NCI-H226 (cell line): ENCODE data around the gene GABRR1.
"Not testable (repeated sequence)": the region's sequence is repeated elsewhere in the genome, so short reads cannot be mapped to it uniquely, and the experiment has no call there.

Experiments
- DNase-seq: peaks from one replicate; pipeline ENCODE4 v3.0.0-alpha.2; 2015

GABRR1 gene

DNA sequence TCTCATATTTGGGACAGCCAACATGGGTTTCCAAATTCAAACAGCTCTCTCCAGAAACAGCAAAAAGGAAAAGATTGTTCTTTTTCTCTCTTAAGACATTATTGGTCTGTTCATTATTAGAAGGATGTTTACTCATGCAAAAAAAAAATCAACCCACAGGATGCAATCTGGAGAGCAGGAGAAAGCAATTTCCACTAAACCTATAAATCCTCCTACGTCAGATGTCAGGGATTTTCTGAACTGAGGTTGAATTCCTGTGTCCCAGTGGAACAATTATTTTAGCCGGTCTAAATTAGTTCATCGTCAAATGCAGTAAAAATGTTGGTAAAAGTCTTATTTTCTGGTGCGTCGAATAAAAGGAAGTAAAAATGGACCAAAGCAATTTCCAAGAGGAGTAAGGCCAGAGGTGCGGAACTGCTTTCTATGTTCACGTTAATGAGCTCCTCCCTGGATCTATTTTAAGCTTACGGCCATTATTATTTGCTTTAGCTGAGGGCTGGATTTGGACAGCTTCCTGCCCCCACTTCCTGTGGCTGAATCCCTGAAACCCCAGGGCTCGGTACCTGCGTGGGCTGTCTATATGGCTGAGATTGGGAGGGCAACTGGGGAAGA is at the start of gene GABRR1:
GABRR1 (minus strand) TSS at position 60 of the 612 bp plus-strand sequence; CDS start at position 24, 36 bp downstream.
- DNase-seq = no peak

DNA sequence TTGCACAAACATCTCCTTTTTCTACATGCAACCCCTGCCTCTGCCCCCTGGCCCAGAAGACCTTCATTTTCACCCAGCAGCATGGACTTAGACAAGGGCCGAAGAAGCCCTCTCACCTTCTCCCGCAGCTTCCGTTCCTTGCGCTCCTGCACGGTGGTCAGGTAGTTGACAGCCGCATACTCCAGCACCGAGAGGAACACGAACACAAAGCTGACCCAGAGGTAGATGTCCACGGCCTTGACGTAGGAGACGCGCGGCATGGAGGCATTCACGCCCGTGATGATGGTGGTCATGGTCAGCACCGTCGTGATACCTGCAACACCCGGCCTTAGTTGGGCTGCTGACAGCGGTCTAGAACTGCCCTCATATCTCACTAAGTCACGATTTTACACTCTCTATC is 47.1 kb upstream of the GABRR1 start:
- DNase-seq = no peak

DNA sequence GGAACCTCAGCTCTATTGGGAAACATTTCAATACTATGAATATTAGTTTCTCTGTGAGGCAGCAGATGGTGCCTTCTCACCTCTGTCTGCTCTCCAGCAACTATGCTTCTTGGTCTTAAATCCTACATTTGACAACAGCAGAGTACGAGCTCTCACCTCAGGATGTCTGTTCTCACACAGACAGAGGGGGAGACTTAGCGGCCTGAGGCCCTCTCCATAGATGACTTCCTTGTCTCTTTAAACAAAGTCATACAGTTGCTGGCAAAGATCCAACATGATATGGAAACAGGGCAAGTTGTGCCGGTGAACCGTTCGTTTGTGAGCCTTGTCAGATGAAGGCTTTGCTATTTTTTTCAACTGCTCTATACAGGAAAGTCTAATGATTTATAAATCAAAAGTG is 43.7 kb upstream of the GABRR1 start:
- no peak for DNase-seq

DNA sequence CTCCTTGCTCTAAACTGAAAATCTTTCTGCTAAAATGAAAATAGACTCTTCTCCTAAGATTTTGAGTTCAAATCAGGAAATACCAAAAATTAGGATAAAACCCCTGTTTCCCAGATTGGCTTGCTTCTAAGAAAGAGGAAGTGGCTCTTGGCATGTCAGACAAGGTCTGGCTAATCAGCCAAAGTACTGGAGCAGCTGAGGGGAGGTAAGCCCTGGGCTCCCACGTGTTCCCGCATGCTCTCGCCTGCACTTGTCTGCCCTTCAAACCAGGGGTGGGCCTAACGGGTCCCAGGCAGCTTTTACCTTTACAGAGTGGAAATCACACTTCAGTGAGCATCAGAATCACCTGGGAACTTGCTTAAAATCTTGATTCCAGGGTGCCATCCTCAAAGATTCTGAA is 43.2 kb upstream of the GABRR1 start:
- DNase-seq = peak; percentile 23

DNA sequence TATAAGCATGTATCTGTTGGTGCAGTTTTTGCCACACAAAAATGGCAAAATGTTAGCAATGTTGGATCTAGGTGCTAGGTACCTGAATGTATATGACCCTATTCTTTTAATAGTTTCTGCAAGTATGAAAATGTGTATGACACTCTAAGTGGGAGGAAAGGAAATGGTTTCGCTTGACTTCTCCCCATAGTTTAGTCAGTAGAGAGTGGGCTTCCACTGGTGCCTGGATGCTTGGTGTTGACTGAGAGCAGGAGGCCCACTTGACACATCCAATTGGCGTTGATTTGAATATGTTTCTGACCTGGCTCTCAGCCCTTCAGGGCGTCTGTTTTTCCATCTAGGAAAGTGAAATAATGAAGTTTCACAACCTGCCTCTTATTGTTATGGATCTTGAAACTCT is 41.8 kb upstream of the GABRR1 start:
- no peak for DNase-seq

DNA sequence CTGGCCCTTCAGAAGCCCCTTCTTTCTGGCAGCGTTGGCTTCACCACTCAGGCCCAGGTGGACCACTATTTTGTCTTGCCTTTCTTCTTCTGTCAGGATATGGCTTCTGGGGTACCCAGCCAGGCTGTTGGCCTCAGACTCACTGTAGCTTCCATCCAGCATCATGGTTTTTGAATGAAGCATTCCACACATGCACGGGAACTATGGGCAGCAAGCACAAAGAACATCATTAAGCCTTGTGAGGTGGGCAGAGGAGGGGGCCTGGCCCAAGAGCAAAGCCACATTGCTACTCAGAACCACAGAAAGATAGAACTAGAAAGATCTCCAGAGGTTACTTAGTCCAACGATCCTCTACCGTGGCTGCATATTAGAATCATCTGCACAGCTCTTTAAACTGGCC is 40.6 kb upstream of the GABRR1 start:
- DNase-seq = no peak

DNA sequence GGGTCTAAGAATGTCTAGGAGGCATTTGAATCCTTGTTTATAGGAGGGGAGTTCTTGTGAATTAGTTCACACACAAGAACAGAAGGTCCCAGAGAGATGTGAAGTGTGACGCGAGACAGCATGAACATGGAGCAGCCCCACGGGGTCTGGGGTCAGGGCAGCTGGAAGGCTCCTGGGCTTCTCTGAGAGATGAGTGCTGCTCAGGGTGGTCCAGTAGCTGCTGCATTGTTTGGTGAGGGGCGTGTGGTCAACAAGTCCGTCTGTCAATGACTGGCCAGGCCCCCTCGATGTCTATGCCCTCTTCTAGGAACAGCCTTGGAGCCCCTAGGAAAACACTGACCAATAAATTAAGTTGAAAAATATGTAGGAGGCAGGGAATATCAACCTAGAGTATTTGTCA is 40.2 kb upstream of the GABRR1 start:
- no peak for DNase-seq

DNA sequence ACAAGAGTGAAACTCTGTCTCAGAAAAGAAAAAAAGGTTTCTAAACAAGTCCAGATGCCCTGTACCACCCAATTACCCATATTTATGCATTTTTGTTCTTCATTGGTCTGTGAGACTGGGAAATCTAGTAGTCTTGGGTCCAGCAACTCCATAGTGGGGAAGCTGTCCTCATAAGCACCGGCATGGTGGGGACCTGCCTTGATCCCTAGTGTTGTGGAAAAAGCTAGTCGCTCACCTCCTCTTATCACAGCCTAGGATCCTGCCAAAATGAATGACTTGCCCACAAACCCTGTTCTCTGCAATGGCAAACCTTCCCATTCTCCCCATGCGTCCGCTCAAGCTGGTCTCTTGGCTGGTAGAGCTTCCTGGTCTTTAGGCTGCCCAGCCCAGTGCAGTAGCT is 38.3 kb upstream of the GABRR1 start:
- DNase-seq = no peak

DNA sequence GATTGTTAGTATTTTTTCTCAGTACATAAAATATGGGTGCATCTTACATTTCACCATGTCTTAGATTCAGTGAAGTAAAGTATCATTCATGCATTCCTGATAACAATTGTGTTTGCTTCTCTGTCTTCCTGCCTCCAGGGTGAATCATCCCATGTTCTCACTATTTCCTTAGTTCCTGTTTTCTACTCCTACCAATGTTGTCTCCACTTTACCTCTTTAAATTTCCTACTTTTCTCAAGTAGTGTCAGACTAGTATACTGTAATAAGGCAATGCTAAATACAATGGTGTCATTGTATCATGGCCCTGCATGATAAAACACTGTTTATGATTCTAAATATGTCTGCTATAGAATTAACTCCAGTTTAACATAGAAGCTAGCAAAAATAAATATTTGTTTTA is 37.4 kb upstream of the GABRR1 start:
- DNase-seq = peak; percentile 59

DNA sequence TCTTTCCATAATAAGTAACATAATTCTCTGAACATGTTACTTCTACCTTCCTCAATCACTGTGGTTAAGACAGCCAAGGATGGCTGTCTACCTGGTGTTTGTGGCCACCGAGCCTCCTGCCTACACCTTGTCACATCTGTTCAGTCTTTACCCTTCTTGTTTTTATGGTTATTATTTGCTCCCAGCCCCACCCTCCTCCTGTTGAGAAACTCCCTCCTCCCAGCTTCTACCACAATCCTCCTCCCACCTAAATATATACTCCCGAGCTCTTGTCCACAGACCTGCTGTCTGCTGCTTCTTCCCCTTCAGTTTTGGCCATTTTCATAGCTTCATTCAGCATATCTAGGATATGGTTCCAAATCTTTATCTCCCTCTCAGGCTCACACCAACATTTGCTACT is 35.7 kb upstream of the GABRR1 start:
- no peak for DNase-seq

DNA sequence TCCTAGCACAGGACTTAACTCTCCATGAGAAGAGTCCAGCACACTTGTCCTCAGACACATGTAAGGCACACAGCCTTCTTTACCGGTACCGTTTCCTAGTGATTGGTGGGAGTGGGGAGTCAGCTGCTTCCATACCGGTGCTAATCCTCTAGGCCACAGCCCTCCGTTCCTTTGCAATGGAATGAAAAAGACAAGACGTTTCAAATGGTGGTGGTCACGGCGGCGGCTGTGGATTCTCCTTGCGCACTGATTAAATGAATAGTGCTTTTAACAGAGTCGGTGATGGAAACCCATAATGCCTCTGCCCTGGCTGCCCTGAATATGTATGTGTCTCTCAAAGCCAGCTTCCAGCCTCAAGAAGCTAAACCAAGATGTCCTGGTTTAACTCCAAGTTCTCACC is 34.8 kb upstream of the GABRR1 start:
- DNase-seq = no peak

DNA sequence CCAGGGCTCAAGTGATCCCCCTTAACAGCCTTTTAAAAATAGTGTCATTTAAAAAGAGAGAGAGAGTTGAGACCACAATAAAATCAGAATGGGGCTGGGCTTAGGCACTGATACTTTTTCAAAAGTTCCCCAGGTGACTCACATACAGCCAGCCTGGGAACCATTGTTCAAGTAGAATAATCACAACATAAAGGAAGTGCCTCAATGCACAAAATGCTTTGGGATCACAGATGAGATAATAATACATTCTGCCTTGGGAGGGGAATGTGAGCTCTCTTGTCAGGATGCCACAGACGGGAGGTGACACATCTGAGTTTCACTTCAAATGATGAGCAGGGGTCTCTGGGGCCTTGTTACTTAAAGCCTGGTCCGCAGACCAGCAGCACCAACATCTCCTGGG is 34.0 kb upstream of the GABRR1 start:
- DNase-seq = no peak

DNA sequence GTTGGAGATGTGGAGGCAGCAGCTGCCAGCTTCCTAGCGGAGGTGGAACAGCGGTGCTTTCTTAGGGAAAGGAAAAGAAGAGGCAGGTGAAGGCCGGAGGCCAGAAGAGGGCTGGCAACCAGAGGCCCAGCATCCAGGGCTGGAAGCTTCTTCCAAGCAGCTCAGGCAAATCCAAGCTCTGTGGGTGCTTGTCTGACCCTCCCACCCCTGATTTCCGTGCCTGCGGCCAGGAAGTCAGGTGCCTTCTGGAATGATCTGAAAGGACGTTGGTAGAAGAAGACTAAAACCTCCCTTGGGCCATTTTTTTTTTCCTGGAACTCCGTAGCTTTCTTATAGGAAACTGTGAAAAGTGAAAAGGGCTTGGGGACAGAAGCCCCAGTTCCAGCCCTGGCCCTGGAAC is 33.1 kb upstream of the GABRR1 start:
- no peak for DNase-seq

DNA sequence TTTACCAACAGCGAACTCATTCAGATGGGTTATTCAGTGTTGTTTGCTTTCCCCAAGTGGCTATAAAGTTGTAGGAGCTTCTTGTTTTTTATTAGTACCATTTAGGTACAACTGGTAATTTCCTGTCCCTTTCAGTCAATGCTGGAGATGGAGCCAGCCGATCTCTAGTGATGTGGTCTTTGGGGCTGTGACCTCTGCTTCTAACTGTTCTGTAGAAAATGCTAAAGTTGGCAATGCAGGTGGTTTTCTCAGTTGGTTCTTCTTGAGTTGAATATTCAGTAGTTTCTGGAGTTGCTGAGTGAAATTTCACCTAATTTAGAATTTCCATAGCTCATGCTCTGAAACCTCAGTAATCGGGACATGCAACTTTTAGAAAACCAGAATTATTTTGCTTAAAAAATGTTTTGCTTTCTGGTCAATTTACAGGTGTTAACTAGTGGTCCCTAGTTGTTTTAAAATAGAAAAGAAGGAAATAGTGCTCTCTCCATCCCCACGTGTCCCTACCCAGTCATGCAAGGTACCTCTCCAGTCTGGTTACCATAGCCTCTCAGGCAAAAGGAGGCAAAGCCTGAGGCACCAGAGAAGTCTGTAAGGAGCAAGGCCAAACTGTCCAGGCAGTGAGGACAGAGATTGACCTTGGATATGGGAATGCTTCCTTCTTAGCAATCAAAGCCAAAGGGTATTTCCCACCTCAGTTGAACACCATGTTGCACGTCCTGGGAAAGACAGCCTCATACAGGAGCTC is 27.3 kb upstream of the GABRR1 start:
- no peak for DNase-seq

DNA sequence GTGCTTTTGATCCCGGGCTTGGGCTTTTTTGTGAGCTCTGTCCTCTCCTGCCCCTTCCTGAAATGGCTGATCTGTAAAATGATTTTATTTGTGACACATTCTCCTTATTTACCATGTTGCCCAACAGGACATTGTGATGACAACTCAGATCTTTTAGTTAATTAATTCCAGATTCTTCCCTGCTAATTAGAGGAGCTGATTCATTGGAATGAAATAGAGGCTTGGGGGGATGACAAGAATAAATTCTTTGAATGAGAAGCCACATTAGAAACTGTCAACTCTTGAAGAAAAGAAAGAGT is 26.1 kb upstream of the GABRR1 start:
- DNase-seq = no peak

DNA sequence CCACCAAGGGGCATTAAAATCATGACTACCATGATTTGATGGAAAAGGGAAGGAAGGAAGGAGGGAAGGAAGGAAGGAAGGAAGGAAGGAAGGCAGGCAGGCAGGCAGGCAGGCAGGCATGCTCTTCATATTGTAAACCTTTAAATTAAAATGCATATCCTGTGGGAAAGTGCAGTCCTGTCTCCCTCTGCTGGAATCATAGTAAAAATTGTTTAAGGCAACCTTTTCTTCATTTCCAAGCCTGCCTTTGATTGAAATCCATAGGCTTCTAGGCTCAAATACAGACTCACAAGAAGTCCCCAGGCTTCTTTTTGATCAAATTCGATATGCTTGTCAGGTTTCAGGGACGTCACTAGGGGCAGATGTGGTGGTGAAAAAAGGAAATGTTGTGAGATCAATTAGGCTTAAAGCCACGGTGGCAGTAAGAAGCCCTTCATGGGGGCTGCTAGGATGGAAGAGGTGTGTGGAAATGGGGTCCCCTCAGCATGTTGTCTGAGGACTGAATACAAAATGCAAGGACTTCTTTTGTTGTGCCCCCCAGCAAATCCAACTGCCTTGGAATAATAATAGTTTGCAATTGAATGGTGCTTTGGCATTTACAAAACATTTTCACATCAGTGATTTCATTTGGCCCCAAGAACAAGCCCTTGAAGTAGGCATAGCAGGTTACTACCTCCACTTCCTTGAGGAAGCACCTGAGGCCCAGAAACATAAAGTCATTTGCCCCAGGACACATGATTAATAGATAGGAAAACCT is 25.6 kb upstream of the GABRR1 start:
- no peak for DNase-seq

DNA sequence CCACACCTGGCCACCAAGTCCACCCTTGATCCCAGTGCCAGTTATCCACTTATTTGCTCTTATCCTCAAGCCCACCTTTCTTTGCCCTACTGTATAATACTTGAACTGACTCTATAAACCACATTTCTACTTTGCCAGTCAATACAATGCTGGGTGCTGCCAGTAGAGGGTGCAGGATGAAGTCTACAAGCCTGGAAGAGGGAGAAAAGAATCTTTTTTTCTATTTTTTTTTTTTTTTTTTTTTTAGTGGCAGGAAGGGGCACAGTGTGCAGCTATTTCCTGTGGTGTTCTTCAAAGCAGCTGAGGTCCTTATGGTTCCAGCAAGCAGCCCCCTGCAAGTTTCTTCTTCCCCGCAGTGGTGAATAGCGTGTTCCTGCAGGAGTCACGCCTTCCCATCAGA is 22.2 kb upstream of the GABRR1 start:
- DNase-seq = no peak

DNA sequence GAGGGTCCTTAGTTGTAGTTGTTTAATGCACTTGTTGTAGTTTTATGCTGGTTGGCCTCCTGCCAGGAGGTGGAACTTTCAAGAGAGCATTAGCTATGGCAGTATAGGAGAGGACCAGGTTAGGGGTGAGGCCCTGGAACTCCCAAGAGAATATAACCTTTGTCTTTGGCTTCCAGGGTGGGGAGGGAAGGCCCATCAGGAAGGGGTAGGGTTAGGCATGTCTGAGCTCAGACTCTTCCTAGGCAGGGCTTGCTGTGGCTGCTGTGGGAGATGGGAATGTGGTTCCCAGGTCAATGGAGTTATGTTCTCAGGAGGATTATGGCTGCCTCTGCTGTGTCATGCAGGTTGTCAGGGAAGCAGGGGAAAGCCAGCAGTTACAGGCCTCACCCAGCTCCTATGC is 20.0 kb upstream of the GABRR1 start:
- DNase-seq = no peak

DNA sequence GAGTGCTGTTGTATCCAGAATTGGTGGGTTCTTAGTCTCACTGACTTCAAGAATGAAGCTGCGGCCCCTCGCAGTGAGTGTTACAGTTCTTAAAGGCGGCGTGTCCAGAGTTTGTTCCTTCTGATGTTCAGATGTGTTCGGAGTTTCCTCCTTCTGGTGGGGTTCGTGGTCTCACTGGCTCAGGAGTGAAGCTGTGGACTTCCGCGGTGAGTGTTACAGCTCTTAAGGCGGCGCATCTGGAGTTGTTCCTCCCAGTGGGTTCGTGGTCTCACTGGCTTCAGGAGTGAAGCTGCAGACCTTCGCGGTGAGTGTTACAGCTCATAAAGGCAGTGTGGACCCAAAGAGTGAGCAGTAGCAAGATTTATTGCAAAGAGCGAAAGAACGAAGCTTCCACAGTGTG is 16.4 kb upstream of the GABRR1 start:
- not testable (repeated sequence) for DNase-seq

DNA sequence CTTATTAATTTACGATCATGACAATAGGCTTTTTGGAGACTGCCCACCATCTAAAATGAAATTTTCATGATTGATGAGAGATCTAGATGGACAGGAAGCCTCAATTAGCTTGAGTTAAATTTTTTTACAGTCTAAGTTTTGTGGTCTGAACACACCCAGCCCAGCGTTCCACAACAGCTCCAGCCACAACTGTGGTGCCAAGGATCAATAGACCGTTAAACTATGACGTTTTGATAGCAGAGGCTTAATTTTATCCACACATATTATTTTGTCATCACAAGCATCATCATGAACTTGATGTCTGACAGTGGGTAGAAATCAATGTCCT is 5.5 kb upstream of the GABRR1 start:
- DNase-seq = no peak

DNA sequence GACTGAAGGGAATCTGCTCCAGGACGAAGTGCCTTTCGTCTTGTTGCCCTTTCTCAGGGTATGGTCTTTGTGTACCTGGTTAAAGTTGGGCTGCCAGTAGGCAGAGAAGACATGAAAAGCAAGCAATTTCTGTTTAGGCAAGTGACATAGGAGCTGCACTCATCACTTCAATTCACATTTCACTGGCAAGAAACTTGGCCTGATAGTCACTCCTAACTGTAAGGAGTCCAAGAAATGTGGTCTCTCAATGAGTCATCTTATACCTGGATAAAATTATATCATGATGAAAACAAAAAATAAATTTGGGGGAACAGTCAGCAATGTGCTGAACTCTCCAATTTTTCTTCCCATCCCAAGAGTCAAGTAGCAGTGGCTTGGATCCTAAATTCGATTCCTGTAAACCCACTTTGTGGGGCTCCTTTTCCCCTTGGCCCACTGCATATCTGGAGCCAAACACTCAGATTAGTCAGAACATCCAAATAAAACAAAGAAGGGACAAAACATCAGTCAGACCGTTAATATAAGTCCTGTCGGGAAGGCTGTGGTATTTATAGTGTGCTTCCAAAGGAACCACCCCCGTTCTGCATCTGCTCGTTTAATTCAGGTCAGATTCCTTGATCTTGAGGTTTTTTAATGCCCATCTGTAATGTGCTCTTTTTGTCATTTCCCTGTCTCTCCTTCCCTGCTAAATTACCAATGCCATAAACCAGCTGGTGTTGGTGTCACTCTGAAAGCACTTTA is 5.0 kb upstream of the GABRR1 start:
- DNase-seq = no peak

DNA sequence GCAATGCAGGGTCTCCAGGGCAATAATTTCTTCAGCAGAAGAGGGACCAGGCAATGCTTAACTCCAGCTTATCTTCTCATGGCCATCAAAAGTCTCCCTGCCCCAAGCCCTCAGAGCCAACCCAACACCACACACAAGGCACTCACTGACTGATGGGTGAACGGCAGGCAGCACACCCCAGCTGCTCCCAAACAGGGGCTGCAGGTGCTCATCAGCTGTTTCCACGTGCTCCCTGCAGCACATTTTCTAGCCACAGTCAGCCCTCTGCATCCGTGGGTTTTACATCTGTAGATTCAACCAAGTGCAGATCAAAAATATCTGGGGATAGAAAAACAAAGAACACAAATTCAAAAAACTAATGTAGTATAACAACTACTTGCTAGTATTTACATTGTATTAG is 4.0 kb upstream of the GABRR1 start:
- DNase-seq = no peak

DNA sequence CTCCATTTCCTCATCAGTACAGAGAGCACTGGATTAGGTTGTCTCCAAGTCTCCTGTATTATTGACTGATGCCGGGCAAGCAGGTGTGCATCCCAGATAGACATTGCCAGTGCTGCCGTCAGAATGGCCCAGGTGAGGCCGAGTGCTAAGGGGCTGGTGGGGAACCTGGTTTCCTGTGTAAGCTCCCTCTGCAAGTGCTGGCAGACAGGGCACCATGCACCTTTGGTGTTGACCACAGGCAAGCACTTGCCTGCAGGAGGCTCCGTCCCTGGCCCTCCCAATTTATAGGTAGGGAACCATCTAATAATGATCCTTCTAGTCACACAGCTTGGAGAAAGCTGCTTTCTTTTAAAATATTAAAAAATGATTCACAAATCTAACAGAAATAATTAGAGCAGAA is 747 bp downstream of the GABRR1 start:
- DNase-seq = no peak

DNA sequence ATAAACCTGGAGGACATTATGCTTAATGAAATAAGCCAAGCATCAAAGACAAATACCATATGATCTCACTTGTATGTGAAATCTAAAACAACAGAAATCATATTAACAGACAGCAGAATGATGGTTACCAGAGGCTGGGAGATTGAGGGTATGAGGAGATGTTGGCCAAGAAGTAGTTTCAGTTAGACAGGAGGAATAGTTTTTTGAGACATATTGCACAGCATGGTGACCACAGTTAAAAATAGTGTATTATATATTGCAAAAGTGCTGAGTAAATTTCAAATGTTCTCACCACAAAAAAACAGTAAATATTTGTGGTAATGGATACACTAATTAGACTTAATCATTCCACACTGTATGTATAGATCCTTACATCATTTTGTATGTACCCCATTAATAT is 1.8 kb downstream of the GABRR1 start:
- no peak for DNase-seq
